GM18951 (cell line): ENCODE data around the gene DCAF15.

Source experiments
- POLR2A ChIP-seq: IDR thresholded peaks from 4 replicates; pipeline ENCODE4 v1.6.1; 2011; ENCODE audit warnings: mild to moderate bottlenecking; ENCODE audit not compliant: insufficient read length, insufficient read depth; ENCODE audit errors: extremely low read depth
- in situ Hi-C: fragments of 300-500 bp; cut with MboI; formaldehyde crosslinking; loops from one replicate; pipeline ENCODE4 v1.12.0; 2022; ENCODE audit warnings: low sequenced_read_pairs, mixed read lengths, inconsistent platforms; ENCODE audit not compliant: unreplicated experiment

Gene DCAF15

GRCh38 chr19:13992025-13992424 is 39.7 kb downstream of the DCAF15 start:
- TF ChIP-seq POLR2A: no peak
- in situ Hi-C loops: no loop called here

DNA sequence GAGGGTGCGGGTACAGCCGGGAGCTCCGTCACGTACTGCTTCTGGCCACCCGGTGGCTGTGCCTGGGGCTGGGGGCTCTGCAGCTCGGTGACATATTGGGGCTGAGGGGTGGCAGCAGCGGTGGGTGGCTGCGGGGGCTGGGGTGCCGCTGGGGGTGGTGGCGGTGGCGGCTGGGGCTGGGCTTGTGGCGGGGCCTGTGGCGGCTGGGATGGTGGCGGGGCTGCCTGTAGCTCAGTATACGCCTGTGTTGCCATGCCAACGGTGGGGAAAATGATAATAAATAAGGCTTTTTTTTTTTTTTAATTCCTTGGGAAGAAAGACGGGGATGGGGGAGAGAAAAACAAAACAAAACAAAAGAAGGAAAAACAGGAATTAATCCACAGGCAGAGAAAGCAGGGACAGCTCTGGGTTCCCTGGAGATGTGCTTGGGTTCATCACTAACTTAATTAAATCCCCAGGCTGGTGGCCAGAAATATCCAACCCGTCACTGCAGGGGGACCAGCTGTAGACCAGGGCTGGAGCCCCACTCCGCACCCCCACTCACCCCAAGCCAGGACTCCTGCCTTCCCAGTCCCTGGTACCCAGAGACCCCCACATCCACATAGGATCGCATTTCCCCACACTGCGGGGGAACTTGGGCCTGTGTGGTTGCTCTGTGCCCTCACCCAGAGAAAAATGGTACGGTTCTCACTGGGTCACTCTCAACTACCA is 41.4 kb downstream of the DCAF15 start:
- no peak for TF ChIP-seq POLR2A
- in situ Hi-C loops: no loop called here

GRCh38 chr19:13995017-13995728 is 42.9 kb downstream of the DCAF15 start:
- no peak for TF ChIP-seq POLR2A
- in situ Hi-C loops: no loop called here

GRCh38 chr19:13995878-13996765 is 43.8 kb downstream of the DCAF15 start:
- in situ Hi-C loops: no loop called here
- no peak for TF ChIP-seq POLR2A

DNA sequence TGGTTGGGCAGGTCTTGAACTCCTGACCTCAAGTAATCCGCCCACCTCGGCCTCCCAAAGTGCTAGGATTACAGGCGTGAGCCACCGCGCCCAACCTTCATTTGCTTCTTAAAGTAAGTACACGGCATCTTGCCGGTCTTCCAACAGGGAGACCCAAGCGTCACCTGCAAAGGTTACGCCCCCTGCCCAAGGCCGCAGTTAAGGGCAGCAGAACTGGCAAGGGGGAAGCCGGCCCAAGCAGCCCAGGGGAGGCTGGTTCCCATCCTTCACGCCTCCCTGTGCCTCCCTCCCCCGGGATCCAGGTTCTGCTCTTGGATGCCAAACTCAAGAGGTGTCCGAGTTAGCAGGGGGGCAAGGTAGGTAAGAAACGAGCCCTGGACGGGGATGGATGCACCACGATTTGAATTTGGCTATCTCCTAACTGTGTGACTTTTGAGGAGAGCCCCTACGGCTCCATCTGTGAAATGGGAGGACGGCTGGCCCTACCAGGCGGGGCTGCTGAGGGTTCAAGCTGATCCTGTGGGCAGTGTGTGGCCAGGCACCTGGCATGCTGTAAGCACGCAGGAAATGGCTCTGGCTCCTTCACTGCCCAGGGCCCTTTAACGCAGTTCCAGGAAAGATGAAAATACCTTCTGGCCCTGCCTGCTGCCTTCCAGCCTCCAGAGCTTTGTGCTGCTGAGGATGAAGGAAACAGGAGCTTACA is 44.8 kb downstream of the DCAF15 start:
- in situ Hi-C loops: no loop called here
- TF ChIP-seq POLR2A: no peak

DNA sequence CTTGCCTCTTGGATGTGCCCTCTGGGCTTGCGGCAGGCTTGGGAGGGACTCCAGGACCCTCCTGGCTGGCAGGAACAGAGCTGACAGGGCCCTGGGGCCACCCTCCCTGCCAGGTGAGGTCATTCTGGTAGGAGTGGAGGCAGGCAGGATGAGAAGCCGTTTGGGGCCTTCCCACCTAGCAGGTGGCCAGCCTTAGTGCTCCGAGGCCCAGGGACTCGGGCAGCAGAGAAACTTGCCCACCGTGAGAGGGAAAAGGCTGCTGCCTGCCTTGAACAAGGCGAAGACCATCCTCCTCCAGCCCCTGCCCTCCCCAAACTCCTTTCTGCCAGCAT is 45.3 kb downstream of the DCAF15 start:
- in situ Hi-C loops: no loop called here
- TF ChIP-seq POLR2A: no peak

DNA sequence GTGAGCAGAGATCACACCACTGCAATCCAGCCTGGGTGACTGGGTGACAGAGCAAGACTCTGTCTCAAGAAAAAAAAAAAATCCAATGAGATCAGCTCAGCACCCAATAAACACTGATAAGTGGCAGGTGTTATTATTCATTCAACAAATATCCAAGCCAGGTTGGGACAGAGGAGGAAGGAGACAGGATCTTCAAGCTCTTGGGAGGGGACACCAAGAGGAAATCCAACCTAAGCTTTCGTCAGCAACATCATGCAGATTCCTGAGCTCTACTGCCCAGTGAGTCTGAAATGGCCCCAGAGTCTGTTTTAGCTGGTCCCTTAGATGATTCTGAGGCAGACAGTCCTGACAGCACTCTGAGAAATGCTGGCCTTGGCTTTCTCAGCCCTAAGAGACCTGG is 46.1 kb downstream of the DCAF15 start:
- TF ChIP-seq POLR2A: no peak
- in situ Hi-C loops: no loop called here

GRCh38 chr19:13999085-13999484 is 46.8 kb downstream of the DCAF15 start:
- in situ Hi-C loops: no loop called here
- TF ChIP-seq POLR2A: no peak

GRCh38 chr19:14000691-14001375 is 48.5 kb downstream of the DCAF15 start:
- in situ Hi-C loops: no loop called here
- no peak for TF ChIP-seq POLR2A

GRCh38 chr19:14002571-14003250 is 50.4 kb downstream of the DCAF15 start:
- no peak for TF ChIP-seq POLR2A
- in situ Hi-C loops: no loop called here

DNA sequence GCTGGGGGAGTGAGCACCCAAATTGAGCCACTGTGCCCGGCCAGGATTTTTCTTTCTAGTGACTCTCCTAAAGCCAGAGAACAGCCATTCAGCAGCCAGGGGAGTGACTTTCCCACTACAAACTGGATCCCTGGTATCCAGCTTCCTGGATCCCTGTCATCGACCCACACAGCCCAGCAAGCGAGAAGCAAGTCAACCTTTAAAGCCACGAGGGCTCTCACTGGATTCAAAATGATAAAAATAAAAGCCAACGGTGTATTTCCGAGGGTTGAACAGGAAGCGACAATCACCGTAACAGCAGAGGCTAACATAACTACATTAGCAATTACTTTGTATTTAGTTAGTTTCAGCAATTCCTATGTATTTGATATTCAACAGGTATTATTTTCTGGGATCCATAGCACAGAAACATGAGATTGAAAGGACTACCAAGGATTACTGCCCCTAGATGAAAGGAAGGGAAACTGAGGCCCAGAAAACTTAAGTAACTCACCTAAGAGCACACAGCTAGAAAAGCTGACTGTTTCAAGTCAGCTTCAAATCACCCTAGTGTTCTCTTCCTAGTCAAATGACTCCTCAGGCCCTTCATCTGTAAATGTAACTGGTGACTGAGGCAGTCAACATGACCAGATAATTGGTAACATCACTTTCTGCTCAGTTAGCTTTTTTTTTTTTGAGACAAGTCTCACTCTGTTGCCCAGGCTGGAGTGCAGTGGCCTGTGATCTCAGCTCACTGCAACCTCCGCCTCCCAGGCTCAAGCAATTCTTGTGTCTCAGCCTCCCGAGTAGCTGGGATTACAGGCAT is 51.1 kb downstream of the DCAF15 start:
- in situ Hi-C loops: no loop called here

DNA sequence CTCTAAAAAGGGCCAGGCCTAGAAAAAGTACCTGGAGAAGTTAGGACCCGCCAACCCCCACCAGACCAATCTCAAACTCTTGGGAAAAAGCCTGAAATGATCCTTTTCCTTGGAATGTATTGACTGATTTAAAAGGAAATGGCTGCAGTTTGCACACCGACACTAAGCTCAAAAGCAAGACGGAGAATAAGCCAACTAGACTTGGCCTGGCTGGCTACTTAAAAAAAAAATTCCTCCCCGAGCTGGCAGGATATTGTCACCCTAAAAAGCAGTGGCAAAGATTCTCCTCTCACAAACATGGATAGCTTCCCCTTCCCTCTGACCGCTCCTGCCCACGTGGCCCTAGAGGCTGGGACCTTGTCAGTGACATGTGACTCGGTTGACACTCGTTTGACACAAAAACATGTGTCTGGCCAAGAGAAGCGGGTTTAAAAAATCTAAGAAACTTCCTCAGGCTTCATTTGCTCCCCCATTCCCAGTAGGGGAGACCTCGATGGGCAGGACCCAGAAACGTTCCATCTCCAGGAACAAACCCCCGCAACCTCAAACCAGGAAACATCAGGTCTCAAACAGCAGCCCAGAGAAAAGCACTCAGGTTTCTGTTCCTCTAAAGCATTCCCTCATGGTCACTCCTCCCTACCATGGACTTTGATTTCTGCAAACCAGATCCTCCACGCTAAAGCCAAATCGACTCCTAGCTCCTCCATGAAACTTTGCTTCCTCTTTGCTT is 52.5 kb downstream of the DCAF15 start:
- TF ChIP-seq POLR2A: no peak
- in situ Hi-C loops: no loop called here

More for the DNA sequence above, 51.1 kb downstream of the DCAF15 start:
- no peak for TF ChIP-seq POLR2A
